SK-N-MC (cell line): ENCODE data around the gene OPCML.

Experiments used
- EZH2 ChIP-seq: fragments of 200-600 bp; sonication (generic); IDR thresholded peaks from one replicate; pipeline ENCODE4 v1.6.1; 2017; ENCODE audit warnings: antibody characterized with exemption
- FOXP2 ChIP-seq: optimal IDR thresholded peaks from 2 replicates; pipeline ENCODE3; 2011; ENCODE audit warnings: mild to moderate bottlenecking, moderate library complexity; ENCODE audit not compliant: insufficient read depth; ENCODE audit errors: extremely low read length, control extremely low read depth
- POLR2AphosphoS5 ChIP-seq: IDR thresholded peaks from 2 replicates; pipeline ENCODE4 v1.6.1; 2012; ENCODE audit warnings: mild to moderate bottlenecking, low read depth, low read length, borderline replicate concordance

DNA sequence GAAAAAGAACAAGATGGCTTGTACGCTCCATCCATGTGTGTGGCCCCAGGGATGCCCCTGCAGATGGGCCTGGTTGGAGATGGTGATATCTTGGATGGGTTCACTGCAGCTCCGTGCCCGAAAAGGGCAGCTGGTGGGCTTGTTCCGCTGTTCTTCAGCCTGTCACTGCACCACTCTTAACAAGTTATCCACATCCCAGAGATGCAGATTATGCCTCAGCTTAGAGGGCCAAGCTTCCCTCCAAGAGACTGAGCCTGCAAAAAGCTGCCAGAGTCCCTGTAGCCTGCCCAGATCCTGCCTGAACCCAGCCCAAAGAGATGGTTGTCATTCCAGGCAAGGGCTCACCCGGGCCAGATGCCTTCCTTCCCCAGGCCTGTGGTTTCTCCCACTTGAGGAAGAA lies 308.0 kb downstream of the OPCML start:
- no peak for TF ChIP-seq POLR2AphosphoS5
- TF ChIP-seq EZH2 = no peak
- TF ChIP-seq FOXP2 = no peak
